MCF 10A (cell line): ENCODE results near the gene RPS6KA2. TPM values are rescaled to one million over a fixed set of nuclear protein-coding genes. Genes with fewer than 3 reads are reported as not detected.

ENCODE experiments used
- BruUV-seq: library from RNA; stranded (reverse); fragments of 400-500 nt; replicated peaks from 2 replicates; lab custom pipeline; 2021; lab: Mats Ljungman, UMichigan
- CTCF ChIA-PET: fragments of 300-600 bp; sonication (Branson Sonifier 250); formaldehyde crosslinking; extraction: SDS; loops from one replicate; lab custom pipeline; 2021; ENCODE audit warnings: antibody characterized with exemption, inconsistent platforms; lab: Yijun Ruan, JAX
- POLR2A ChIA-PET: fragments of 300-600, 350-650 bp; sonication (Branson Sonifier 250); formaldehyde crosslinking; extraction: SDS; loops from one replicate; lab custom pipeline; 2020; ENCODE audit warnings: antibody characterized with exemption, inconsistent platforms; lab: Yijun Ruan, JAX
- DNase-seq: peaks from one replicate; pipeline ENCODE4 v3.0.0-alpha.2; 2018; ENCODE audit not compliant: unreplicated experiment
- H3K27ac Mint-ChIP-seq: one replicate; pipeline ENCODE4 v1.8.0; 2022; ENCODE audit warnings: mild to moderate bottlenecking, low read depth, mixed read lengths; ENCODE audit not compliant: unreplicated experiment
- H3K27me3 Mint-ChIP-seq: one replicate; pipeline ENCODE4 v1.8.0; 2022; ENCODE audit warnings: mixed read lengths; ENCODE audit not compliant: insufficient read depth, unreplicated experiment
- H3K36me3 Mint-ChIP-seq: one replicate; pipeline ENCODE4 v1.8.0; 2022; ENCODE audit warnings: mild to moderate bottlenecking, moderate library complexity, mixed read lengths; ENCODE audit not compliant: insufficient read depth, unreplicated experiment
- H3K4me1 Mint-ChIP-seq: one replicate; pipeline ENCODE4 v1.8.0; 2022; ENCODE audit warnings: mixed read lengths; ENCODE audit not compliant: insufficient read depth, unreplicated experiment
- H3K4me3 Mint-ChIP-seq: one replicate; pipeline ENCODE4 v1.8.0; 2022; ENCODE audit warnings: mild to moderate bottlenecking, moderate library complexity, mixed read lengths; ENCODE audit not compliant: unreplicated experiment
- H3K9me3 Mint-ChIP-seq: one replicate; pipeline ENCODE4 v1.8.0; 2022; ENCODE audit warnings: mixed read lengths; ENCODE audit not compliant: unreplicated experiment
- CTCF ChIP-seq: fragments of 200-600 bp; IDR thresholded peaks from one replicate; pipeline ENCODE4 v1.8.0; 2022; ENCODE audit warnings: antibody characterized with exemption, mild to moderate bottlenecking; ENCODE audit not compliant: unreplicated experiment
- intact Hi-C: fragments of 100-400 bp; cut with micrococcal nuclease; formaldehyde crosslinking; loops from 2 replicates; pipeline ENCODE4 v1.14.1; 2022
- total RNA-seq: library from RNA; stranded (reverse); gene quantifications from 2 replicates; pipeline ENCODE4 v1.2.3, GENCODE V29; 2022

The RPS6KA2 gene
- total RNA-seq, 1 experiment from 2014 or later = 126 TPM

DNA sequence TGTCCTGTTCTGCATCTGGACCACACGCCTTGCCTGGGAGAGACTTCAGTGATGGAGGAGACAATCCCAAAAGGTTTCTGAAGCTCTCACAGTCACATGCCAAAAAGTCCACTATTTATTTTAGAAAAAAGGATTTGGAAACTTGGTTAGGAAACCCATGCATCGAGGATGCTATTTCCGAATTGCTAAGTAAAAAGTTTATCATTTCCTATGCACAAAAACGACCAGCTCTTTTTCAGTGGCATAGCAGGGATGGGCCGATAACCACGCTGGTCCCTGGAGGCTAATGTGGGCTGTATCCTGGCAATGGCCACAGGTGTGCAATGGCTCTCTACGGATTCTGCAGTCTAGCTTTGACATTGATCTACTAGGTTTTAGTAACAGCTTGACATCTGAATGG, 74.5 kb downstream of the RPS6KA2 start:
- H3K27me3 Mint-ChIP-seq = no peaks in the 10 kb centered on the region
- BruUV-seq = no TSS peak
- no peak for TF ChIP-seq CTCF
- no peak overlapping the region for H3K27ac Mint-ChIP-seq
- intact Hi-C loops = no loop called here
- ChIA-PET CTCF (interaction anchor here (0.6 kb wide), 1 partner anchor 183 kb away, joined by 3 read pairs; no protein-coding TSS in a partner anchor), POLR2A (interaction anchor here (5.4 to 8.4 kb wide), 3 partner anchors 15 to 74 kb away, joined by 47 to 86 read pairs (median 63); partner anchors contain the start of gene RPS6KA2)
- no peak for DNase-seq
- H3K4me1 Mint-ChIP-seq = peaks cover 33% of the 10 kb centered on the region
- no peak overlapping the region for H3K4me3 Mint-ChIP-seq
- H3K9me3 Mint-ChIP-seq = no peaks in the 10 kb centered on the region
- peaks cover 31% of the 10 kb centered on the region for H3K36me3 Mint-ChIP-seq

DNA sequence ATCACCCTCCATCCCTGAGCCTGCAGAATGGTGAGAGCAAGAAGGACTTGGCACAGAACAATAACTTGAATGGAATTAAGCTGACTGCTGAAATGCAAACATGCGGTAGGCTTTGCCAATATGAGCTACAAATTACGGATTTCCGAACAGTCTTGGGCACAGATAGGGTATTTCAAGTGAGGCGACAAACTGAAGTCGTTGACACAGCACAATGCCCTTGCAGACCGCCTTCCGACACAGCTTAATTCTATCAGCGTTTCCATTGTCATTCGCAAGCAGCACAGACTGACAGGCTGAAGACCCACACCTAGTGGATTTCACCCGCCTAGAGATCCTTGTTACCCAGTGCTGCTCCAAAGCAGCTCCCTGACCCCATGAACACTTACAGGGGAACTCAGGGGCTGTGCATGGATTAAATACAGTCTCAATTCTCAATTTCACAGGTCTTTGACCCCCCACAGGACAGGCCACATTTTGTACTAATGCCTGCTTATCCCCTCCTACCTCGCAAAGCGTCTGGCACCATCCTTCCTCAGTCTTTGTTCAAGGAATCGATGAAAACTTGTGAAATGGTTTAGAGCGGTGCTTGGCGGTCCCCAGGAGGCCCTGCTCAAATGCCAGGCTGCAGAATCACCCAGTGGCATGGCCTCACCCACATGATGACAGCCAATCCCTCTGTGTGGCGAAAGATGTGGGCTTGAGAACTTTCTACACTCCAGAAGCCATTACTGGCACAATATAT, 75.1 kb downstream of the RPS6KA2 start:
- no peak for TF ChIP-seq CTCF
- DNase-seq = no peak
- POLR2A ChIA-PET = interaction anchor here (0.5 to 8.4 kb wide), 4 partner anchors 16 to 547 kb away, joined by 3 to 86 read pairs (median 26); no protein-coding TSS in a partner anchor
- Mint-ChIP-seq H3K4me3 (no peak overlapping the region), H3K36me3 (peaks cover 38% of the 10 kb centered on the region), H3K27me3 (no peaks in the 10 kb centered on the region), H3K4me1 (peaks cover 26% of the 10 kb centered on the region), H3K9me3 (no peaks in the 10 kb centered on the region), H3K27ac (no peak overlapping the region)
- CTCF ChIA-PET = interaction anchor here (0.6 kb wide), 1 partner anchor 183 kb away, joined by 3 read pairs; no protein-coding TSS in a partner anchor
- no TSS peak for BruUV-seq
- intact Hi-C loops = no loop called here

GRCh38 chr6:166546653-166547052, 80.4 kb downstream of the RPS6KA2 start:
- Mint-ChIP-seq H3K36me3 (peaks cover 70% of the 10 kb centered on the region), H3K4me1 (peaks cover 19% of the 10 kb centered on the region), H3K27me3 (no peaks in the 10 kb centered on the region), H3K9me3 (no peaks in the 10 kb centered on the region), H3K27ac (no peak overlapping the region), H3K4me3 (no peak overlapping the region)
- POLR2A ChIA-PET = interaction anchor here (0.6 kb wide), 1 partner anchor 1136 kb away, joined by 4 read pairs; no protein-coding TSS in a partner anchor
- TF ChIP-seq CTCF = no peak
- no peak for DNase-seq
- CTCF ChIA-PET = interaction anchor here (0.6 kb wide), 1 partner anchor 52 kb away, joined by 3 read pairs; no protein-coding TSS in a partner anchor
- BruUV-seq = no TSS peak
- intact Hi-C loops = no loop called here
